ENCODE data around the gene PGD.

The PGD gene

GRCh38 chr1:10433790-10434189 is 34.9 kb downstream of the PGD start:
- peaks cover 14% of the 10 kb centered on the region for H3K36me3 Mint-ChIP-seq (ENCODE audit: insufficient read depth)
- no peaks in the 10 kb centered on the region for H3K9me3 Mint-ChIP-seq
- ATAC-seq (replicated peaks) (no peak), DNase-seq (no peak)
- no peak overlapping the region for H3K4me3 Mint-ChIP-seq
- H3K27me3 Mint-ChIP-seq = no peaks in the 10 kb centered on the region
- no peak overlapping the region for H3K27ac Mint-ChIP-seq
- peaks cover 4 to 11% of the 10 kb centered on the region in 2 donors for H3K4me1 Mint-ChIP-seq (ENCODE audit: low read depth in 2 of 2)

- H3K36me3 Mint-ChIP-seq (ENCODE audit: insufficient read depth) = peaks cover 14% of the 10 kb centered on the region
- no peaks in the 10 kb centered on the region for H3K9me3 Mint-ChIP-seq
- no peak for DNase-seq
- no peak overlapping the region for H3K27ac Mint-ChIP-seq
- H3K4me3 Mint-ChIP-seq = no peak overlapping the region
- no peak for ATAC-seq (replicated peaks)
- H3K27me3 Mint-ChIP-seq = no peaks in the 10 kb centered on the region
- H3K4me1 Mint-ChIP-seq (ENCODE audit: low read depth in 2 of 2) = peaks cover 4 to 10% of the 10 kb centered on the region in 2 donors
These were observed 35.7 kb downstream of the PGD start for GRCh38 chr1:10434590-10434989.

- Mint-ChIP-seq H3K4me1 (ENCODE audit: low read depth in 2 of 2) (no peaks in the 10 kb centered on the region), H3K27ac (no peak overlapping the region), H3K27me3 (no peaks in the 10 kb centered on the region), H3K4me3 (no peak overlapping the region), H3K36me3 (ENCODE audit: insufficient read depth) (peaks cover 2% of the 10 kb centered on the region), H3K9me3 (no peaks in the 10 kb centered on the region)
- DNase-seq (no peak), ATAC-seq (replicated peaks) (no peak)
These were observed 38.2 kb downstream of the PGD start for GRCh38 chr1:10437052-10437451.

GRCh38 chr1:10438677-10439163 is 39.9 kb downstream of the PGD start:
- H3K27me3 Mint-ChIP-seq = no peaks in the 10 kb centered on the region
- peak overlapping the region in 1 of 2 donors; percentile 36 for H3K27ac Mint-ChIP-seq
- ATAC-seq (replicated peaks) (no peak), DNase-seq (no peak)
- H3K36me3 Mint-ChIP-seq (ENCODE audit: insufficient read depth) = peaks cover 2% of the 10 kb centered on the region
- no peaks in the 10 kb centered on the region for H3K4me1 Mint-ChIP-seq (ENCODE audit: low read depth in 2 of 2)
- H3K4me3 Mint-ChIP-seq = no peak overlapping the region
- no peaks in the 10 kb centered on the region for H3K9me3 Mint-ChIP-seq

GRCh38 chr1:10440305-10440704 is 41.4 kb downstream of the PGD start:
- no peak for DNase-seq
- Mint-ChIP-seq H3K4me1 (ENCODE audit: low read depth in 2 of 2) (no peaks in the 10 kb centered on the region), H3K36me3 (ENCODE audit: insufficient read depth) (peaks cover 2% of the 10 kb centered on the region), H3K9me3 (no peaks in the 10 kb centered on the region), H3K4me3 (no peak overlapping the region), H3K27me3 (no peaks in the 10 kb centered on the region), H3K27ac (no peak overlapping the region)
- ATAC-seq (replicated peaks) = no peak

GRCh38 chr1:10440794-10441193 is 41.9 kb downstream of the PGD start:
- DNase-seq (no peak), ATAC-seq (replicated peaks) (no peak)
- no peak overlapping the region for H3K27ac Mint-ChIP-seq
- no peaks in the 10 kb centered on the region for H3K9me3 Mint-ChIP-seq
- no peaks in the 10 kb centered on the region for H3K27me3 Mint-ChIP-seq
- peaks cover 2% of the 10 kb centered on the region for H3K36me3 Mint-ChIP-seq (ENCODE audit: insufficient read depth)
- H3K4me3 Mint-ChIP-seq = no peak overlapping the region
- H3K4me1 Mint-ChIP-seq (ENCODE audit: low read depth in 2 of 2) = no peaks in the 10 kb centered on the region

GRCh38 chr1:10444248-10444647 is 45.4 kb downstream of the PGD start:
- Mint-ChIP-seq H3K4me1 (ENCODE audit: low read depth in 2 of 2) (peaks cover 1 to 6% of the 10 kb centered on the region in 2 donors), H3K36me3 (ENCODE audit: insufficient read depth) (peaks cover 2% of the 10 kb centered on the region), H3K27me3 (no peaks in the 10 kb centered on the region), H3K4me3 (no peak overlapping the region), H3K27ac (no peak overlapping the region), H3K9me3 (no peaks in the 10 kb centered on the region)
- ATAC-seq (replicated peaks) = no peak
- DNase-seq = no peak

- Mint-ChIP-seq H3K36me3 (ENCODE audit: insufficient read depth) (peaks cover 2% of the 10 kb centered on the region), H3K27me3 (peaks cover 0 to 6% of the 10 kb centered on the region in 2 donors), H3K27ac (no peak overlapping the region), H3K4me3 (no peak overlapping the region), H3K4me1 (ENCODE audit: low read depth in 2 of 2) (peaks cover 1 to 6% of the 10 kb centered on the region in 2 donors), H3K9me3 (no peaks in the 10 kb centered on the region)
- no peak for ATAC-seq (replicated peaks)
- no peak for DNase-seq
These were observed 46.0 kb downstream of the PGD start for GRCh38 chr1:10444795-10445397.

GRCh38 chr1:10446790-10447422 is 48.0 kb downstream of the PGD start:
- Mint-ChIP-seq H3K4me3 (no peak overlapping the region), H3K27me3 (peaks cover 0 to 11% of the 10 kb centered on the region in 2 donors), H3K27ac (no peak overlapping the region), H3K9me3 (no peaks in the 10 kb centered on the region), H3K4me1 (ENCODE audit: low read depth in 2 of 2) (peaks cover 1 to 6% of the 10 kb centered on the region in 2 donors), H3K36me3 (ENCODE audit: insufficient read depth) (peaks cover under 1% of the 10 kb centered on the region)
- ATAC-seq (replicated peaks) (peak; percentile 41), DNase-seq (no peak)

GRCh38 chr1:10449751-10450150 is 50.9 kb downstream of the PGD start, which contains the start of gene CORT:
CORT (plus strand) TSS chr1:10450031; CDS start chr1:10450224, 193 bp downstream.
- peaks cover 3% of the 10 kb centered on the region for H3K36me3 Mint-ChIP-seq (ENCODE audit: insufficient read depth)
- no peak within 1 kb of the TSS for H3K4me3 Mint-ChIP-seq
- DNase-seq (no peak), ATAC-seq (replicated peaks) (no peak)
- no peak within 1 kb of the TSS for H3K27ac Mint-ChIP-seq
- peaks cover 1 to 6% of the 10 kb centered on the region in 2 donors for H3K4me1 Mint-ChIP-seq (ENCODE audit: low read depth in 2 of 2)
- no peaks in the 10 kb centered on the region for H3K9me3 Mint-ChIP-seq
- H3K27me3 Mint-ChIP-seq = peaks cover 0 to 11% of the 10 kb centered on the region in 2 donors

- Mint-ChIP-seq H3K27ac (no peak overlapping the region), H3K9me3 (no peaks in the 10 kb centered on the region), H3K36me3 (ENCODE audit: insufficient read depth) (peaks cover 3% of the 10 kb centered on the region), H3K4me1 (ENCODE audit: low read depth in 2 of 2) (peaks cover 1 to 6% of the 10 kb centered on the region in 2 donors), H3K27me3 (peaks cover 0 to 11% of the 10 kb centered on the region in 2 donors), H3K4me3 (no peak overlapping the region)
- ATAC-seq (replicated peaks) (no peak), DNase-seq (no peak)
These were observed 51.4 kb downstream of the PGD start for GRCh38 chr1:10450156-10450814.

GRCh38 chr1:10450836-10451235 is 52.0 kb downstream of the PGD start:
- DNase-seq (no peak), ATAC-seq (replicated peaks) (no peak)
- H3K4me1 Mint-ChIP-seq (ENCODE audit: low read depth in 2 of 2) = peaks cover 1 to 6% of the 10 kb centered on the region in 2 donors
- peaks cover 0 to 11% of the 10 kb centered on the region in 2 donors for H3K27me3 Mint-ChIP-seq
- H3K9me3 Mint-ChIP-seq = no peaks in the 10 kb centered on the region
- H3K27ac Mint-ChIP-seq = no peak overlapping the region
- H3K36me3 Mint-ChIP-seq (ENCODE audit: insufficient read depth) = peaks cover 3% of the 10 kb centered on the region
- no peak overlapping the region for H3K4me3 Mint-ChIP-seq

GRCh38 chr1:10451287-10451686 is 52.4 kb downstream of the PGD start:
- Mint-ChIP-seq H3K4me1 (ENCODE audit: low read depth in 2 of 2) (peaks cover 1 to 6% of the 10 kb centered on the region in 2 donors), H3K9me3 (no peaks in the 10 kb centered on the region), H3K36me3 (ENCODE audit: insufficient read depth) (peaks cover 3% of the 10 kb centered on the region), H3K27ac (no peak overlapping the region), H3K4me3 (no peak overlapping the region), H3K27me3 (peaks cover 0 to 11% of the 10 kb centered on the region in 2 donors)
- ATAC-seq (replicated peaks) (no peak), DNase-seq (no peak)

GRCh38 chr1:10456048-10456447 is 57.2 kb downstream of the PGD start:
- Mint-ChIP-seq H3K9me3 (no peaks in the 10 kb centered on the region), H3K27ac (peak overlapping the region in 1 of 2 donors; percentile 38), H3K36me3 (ENCODE audit: insufficient read depth) (peaks cover 3% of the 10 kb centered on the region), H3K4me1 (ENCODE audit: low read depth in 2 of 2) (no peaks in the 10 kb centered on the region), H3K4me3 (no peak overlapping the region), H3K27me3 (no peaks in the 10 kb centered on the region)
- DNase-seq (no peak), ATAC-seq (replicated peaks) (no peak)
